GM08714 (cell line): Measurements from ENCODE around the gene ATP6V0B.

ENCODE experiments used
- H3K4me3 ChIP-seq: fragments of 200-500 bp; sonication (Bioruptor generic); 2 replicates; pipeline ENCODE4 v1.5.1; 2014; ENCODE audit warnings: mild to moderate bottlenecking, low read length, inconsistent platforms
- ZNF274 ChIP-seq: IDR thresholded peaks from 2 replicates; pipeline ENCODE4 v1.6.1; 2012; ENCODE audit warnings: mild to moderate bottlenecking, low read depth, low read length

Gene ATP6V0B

DNA sequence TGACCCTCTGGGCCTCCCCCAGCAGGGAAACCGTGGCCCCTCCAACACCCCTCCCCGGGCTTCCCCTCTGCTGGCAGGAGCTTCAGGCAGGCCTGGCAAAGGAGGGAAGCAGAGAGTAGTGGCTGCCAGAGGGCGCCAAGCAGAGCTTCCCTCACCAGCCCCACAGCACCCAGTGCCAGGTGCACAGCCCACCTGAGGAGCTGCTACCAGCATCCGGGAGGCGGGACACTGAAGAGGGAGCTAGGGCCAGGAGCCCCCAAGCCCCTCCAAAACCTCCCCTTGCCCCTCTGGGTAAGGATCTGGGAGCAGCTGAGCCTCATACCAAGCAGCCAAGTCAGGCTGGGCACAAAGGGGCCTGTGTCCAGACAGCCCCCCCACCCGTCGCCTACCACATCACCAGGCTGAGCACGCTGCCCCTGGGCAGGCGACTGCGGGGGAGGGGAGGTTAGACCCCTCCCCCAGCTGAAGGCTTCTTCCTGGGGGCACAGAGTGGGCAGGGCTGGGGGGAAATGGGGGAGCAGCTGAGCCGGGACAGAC lies 36.2 kb downstream of the ATP6V0B start:
- H3K4me3 ChIP-seq: no peak overlapping the region
- no peak for TF ChIP-seq ZNF274

DNA sequence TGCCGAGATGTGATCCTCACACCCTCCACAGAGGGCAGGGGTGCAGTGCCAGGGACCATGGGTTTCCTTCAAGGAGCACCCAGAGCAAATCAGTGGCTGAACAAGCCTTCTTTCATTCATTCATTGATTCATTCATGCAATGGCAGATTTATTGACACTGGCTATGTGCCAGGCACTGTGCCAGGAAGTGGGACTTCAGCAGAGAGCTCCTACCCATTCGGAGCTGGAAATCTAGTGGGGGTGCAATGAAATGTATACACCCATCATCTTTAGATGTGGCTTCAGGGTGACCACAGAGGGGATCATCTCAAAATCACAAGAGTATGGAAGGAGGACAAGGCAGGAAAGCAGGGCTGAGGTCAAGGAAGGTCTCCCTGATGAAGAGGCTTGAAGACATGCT lies 37.6 kb downstream of the ATP6V0B start:
- no peak for TF ChIP-seq ZNF274
- H3K4me3 ChIP-seq: no peak overlapping the region

DNA sequence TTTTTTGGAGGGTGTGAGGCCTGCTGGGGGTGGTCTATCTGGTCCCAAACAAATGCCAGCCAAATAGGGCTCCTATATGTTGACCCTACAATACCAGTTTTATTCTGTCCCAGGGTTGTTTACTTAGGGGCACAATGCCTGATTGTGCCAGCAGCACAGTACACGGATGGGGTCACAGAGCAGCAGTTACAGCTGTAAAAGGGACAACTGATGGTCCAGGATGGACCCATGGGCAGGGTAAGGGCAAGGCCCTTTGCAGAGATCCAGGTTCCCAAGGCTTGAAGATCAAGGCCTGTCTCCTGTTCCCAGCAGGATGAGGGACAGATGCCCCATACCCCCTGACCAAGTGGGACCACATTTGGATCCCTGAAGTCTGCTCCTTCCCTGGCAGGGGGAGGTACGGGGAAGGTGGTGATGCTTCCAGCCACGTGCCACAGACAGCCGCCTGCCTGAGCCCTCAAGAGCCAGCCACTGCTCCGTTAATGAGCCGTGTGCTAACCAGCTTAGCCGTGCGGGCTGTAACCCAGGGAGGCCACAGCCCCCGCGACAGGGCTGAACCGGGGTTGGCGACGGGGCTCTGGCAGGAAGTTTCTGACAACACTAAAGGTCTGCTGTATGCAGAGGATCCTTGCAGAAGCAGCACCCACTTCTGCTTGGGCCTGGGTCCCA lies 38.3 kb downstream of the ATP6V0B start:
- no peak overlapping the region for H3K4me3 ChIP-seq
- TF ChIP-seq ZNF274: no peak

DNA sequence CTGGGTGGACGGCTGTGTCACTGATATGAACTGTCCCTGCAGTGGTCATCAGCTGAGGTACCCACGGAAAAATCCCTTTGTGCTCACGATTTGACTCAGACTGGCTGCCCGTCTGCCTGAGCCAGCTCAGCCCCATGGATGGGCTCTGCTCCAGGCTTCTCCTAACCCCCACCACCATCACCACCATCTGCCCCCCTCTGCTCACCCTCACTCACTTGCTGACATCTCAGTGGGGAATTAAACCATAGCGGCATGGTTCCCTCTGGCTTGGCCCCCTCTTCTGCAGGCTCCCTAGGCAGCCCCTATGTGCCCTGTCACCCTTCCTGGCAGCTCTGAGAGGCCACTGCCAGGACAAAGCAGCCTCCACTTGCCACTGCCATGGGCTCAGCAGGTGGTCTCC lies 39.2 kb downstream of the ATP6V0B start:
- no peak overlapping the region for H3K4me3 ChIP-seq
- no peak for TF ChIP-seq ZNF274

DNA sequence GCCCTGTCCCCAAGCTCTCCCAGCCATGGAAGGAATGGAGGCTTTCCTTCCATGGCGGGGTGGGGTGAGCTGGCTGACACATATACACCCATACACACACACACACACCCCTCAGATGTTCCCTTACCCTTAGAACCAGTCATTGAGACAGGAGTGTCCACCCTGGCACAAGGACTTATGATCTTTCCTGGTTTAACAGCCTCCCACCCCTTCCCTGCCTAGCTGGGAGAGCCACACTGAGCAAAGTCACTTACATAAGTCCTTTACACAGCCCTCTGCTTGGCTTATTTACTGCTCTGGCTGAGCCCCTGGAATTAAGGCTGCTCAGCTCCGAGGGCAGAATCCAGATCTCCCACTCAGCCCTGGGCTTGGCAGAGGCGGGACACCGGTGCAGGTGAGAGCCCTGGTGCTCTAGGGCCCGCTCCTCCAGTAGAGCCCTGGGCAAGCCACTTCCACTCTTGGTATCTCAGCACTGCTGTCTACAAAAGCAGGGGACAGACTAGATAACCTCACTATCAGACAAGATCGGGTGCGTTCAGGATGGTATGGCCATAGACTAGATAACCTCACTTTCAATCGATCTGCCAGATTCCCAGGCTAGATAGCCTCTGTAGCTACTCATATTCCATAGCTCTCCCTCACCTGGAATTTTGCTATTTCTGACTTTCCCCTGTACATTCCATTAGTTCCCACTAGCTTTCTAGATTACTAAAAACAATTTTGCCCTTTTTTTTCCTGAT lies 39.8 kb downstream of the ATP6V0B start:
- no peak for TF ChIP-seq ZNF274
- H3K4me3 ChIP-seq: no peak overlapping the region

DNA sequence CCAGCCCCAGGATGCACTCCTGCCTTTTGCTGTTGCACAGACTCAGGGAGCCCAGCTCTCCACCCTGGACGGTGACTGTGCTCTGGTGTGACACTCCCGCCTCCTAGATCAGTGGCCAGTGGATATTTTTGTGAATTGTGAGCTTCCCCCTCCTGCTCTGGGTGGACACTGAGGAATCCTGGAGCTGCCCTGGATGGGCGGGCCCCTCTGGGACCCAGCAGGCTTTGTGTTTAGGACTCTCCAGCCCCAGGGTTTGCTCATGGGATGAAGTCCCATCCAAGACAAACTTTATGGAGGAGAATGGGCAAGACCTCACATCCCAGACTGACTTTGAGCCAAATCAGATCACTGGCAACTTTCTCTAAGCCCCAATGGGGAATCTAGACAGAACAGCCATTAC lies 40.4 kb downstream of the ATP6V0B start:
- TF ChIP-seq ZNF274: no peak

DNA sequence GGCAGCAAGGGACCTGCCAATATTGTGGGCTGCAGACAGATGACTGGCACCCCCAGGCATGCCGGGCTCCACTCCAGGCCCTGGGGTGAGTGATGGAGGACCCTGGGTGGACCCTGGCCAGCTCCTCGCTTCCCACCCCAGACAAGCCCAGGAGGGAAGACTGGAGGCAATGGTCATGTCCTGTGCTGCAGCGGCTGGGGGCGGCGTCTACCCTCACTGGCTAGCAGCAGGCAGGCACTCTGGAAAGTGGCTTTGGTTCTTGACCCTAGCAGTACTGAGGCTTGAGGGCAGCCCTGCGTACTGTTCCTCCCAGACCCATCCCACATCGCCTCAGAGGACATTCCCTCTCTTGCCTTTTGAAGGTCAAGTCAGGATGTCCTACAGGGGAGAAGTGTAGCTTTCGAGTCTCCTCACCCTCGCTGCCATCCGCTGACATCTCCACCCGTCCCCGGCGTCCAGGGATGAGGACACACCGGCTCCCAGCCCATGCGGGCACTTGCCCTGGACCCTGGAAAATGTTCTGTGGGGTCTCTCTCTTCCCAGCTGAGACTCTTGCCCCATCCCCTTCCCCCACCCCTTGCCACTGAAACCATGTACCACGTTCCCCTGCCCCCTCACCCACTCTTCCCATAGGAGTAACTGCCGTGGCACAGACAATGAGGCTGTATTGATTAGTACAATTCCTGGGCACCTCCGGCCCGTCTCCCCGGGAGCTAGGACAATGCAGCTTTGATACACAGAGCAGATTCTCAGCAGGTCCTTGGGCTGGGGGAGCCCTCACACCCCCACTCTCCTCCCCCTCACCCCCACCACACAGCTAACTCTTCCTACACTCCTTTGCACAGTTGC lies 41.5 kb downstream of the ATP6V0B start:
- no peak overlapping the region for H3K4me3 ChIP-seq
- no peak for TF ChIP-seq ZNF274

More for the DNA sequence above, 40.4 kb downstream of the ATP6V0B start:
- no peak overlapping the region for H3K4me3 ChIP-seq

DNA sequence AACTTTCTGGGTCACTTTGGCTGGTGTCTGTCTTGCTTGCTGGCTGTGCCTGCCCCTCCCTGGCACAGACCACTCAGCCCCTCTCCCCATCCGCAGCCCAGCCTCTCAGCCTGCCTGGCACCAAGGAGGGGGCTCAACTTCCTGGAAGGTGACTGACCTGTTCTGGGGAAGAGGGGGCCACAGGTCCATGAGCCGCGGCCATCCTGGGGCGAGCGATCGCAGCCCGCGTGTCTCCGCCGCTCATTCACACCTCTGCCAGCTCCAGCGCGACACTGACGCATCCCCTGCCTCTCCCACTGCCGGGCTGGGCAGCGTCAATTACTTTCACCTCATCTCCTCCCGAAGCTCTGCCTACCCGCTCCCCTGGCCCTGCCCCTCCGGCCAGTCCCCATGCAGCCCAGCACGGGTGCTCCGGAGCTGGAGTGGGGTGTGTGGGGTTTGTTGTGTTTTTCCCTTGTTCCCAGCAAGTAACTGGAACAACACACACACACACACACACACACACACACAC lies 42.2 kb downstream of the ATP6V0B start:
- TF ChIP-seq ZNF274: no peak
- no peak overlapping the region for H3K4me3 ChIP-seq

DNA sequence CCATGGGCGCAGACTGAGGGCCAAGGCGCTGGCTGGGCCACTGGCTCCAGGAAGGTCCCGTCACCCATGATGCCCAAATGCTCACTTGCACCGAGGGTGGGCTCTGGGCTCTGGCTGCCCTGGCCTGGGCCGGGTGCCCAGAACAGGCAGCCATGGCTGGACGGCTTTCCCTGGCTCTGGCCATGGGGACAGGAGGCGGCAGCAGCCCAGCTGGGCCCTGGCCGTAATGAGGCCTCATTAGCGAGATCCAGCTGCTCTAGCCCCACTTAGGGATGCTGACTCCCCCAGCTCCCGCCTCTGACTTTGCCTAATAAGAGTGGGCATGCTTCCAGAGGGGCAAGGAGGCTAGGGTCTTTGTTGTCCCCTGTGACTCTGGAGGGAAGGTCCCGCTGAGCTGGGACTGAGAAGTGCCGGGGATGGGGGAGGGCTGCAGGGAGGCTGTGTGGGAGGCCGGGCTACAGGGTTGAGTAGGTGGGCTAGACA lies 44.7 kb downstream of the ATP6V0B start:
- no peak for TF ChIP-seq ZNF274
- H3K4me3 ChIP-seq: no peak overlapping the region

DNA sequence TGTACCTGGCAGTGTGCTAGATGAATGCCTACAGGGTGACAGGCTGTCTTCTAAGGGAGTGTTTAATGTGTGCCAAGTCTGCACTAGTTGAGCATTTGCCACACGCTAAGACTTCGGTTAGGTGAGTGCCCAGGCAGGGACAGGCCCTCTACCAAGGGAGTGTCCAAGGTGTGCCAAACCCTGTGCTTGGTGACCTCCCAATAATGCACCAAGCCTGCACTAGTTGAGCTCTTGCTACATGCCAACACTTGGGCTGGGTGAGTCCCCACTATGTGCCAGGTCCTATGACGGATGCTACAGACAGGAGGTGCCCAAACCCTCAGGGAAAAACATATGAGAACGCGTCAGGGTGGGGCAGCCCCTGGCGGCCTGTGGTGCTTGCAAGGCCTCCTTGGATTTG lies 45.7 kb downstream of the ATP6V0B start:
- TF ChIP-seq ZNF274: no peak
- no peak overlapping the region for H3K4me3 ChIP-seq

DNA sequence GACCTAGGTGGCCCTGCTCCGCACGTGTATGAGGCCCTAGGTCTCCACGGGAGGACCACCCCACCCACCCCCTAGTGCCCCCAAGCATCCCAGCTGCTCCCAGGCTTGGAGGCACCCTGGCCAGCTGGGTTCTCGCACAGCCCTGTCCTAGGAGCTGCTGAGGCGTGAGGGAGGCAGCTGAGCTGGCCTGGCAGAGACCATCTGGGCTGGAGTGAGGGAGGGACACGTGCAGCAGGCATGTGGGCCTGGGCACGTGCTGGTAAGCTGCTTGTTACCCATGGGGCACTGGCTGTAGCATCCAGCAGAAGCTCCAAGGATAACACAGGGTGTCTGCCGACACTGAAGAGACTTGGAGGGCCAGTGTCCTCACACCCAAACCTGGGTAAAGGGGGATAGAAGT lies 46.4 kb downstream of the ATP6V0B start:
- H3K4me3 ChIP-seq: no peak overlapping the region
- no peak for TF ChIP-seq ZNF274

DNA sequence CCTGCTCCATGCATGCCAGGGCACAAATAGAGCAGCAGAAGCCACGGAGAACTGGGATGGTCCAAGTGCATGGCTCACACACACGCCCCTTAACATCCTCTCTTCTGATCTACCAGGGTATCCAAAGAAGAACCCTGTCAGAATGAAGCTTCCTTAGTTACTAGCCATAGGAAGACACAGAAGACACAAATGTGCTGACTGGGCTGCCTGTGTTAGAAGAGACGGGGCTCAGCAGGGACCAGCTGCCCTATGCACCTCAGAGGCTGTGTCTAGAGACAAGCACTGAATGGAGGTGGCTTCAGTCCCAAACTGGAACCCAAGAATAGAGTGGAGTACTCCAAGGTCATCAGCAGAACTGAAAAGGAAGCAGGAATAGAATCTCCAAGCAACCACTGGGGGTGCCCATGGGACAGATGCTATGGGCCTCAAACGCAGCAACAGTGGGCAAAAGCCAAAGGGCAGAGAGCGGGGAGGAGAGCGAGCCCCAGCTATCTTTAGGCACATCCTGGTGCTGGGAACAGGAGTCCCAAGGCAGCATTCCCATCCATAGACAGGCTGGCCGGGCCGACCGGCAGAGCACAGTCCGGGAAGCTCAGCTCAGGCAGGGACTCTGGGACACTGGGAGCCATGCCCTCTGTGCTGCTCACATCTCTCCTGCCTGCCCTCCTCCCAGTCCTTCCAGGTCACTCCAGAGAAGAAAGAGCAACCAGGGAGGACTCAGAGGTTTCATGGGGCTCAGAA lies 47.0 kb downstream of the ATP6V0B start:
- TF ChIP-seq ZNF274: no peak
- no peak overlapping the region for H3K4me3 ChIP-seq
